Measurements from ENCODE around the gene DLST. TPM values are rescaled to one million over a fixed set of nuclear protein-coding genes. Genes with fewer than 3 reads are reported as not detected.
A peak's percentile ranks its signal among the peaks of the same experiment; 100 is the strongest.

DLST gene
- total and polyA plus RNA-seq, 4 experiments from 2014 or later, result 4.8 to 104 (median 56.0) TPM

GRCh38 chr14:74840603-74841030 lies 41.1 kb upstream of the DLST start:
- H3K27ac Mint-ChIP-seq, result peak overlapping the region; percentile 69 to 96 (median 87)
- ChIA-PET CTCF (ENCODE audit: partially characterized antibody) (interaction anchor here (0.9 to 5.2 kb wide), 4 partner anchors 13 to 224 kb away, joined by 3 to 39 read pairs (median 12); no protein-coding TSS in a partner anchor), POLR2A (ENCODE audit: partially characterized antibody) (interaction anchor here (0.7 to 1.1 kb wide), 3 partner anchors 10 to 12 kb away, joined by 3 to 4 read pairs (median 3); no protein-coding TSS in a partner anchor)
- no peaks in the 10 kb centered on the region for H3K9me3 ChIP-seq (ENCODE audit: control insufficient read depth in 1 of 2, low read length in 2 of 2)
- H3K36me3 ChIP-seq (ENCODE audit: insufficient read depth, low read length), result no peaks in the 10 kb centered on the region
- no peaks in the 10 kb centered on the region for H3K27me3 Mint-ChIP-seq
- H3K27ac ChIP-seq (ENCODE audit: low read depth, low read length), result no peak overlapping the region
- peaks cover 48 to 70% (median 60%) of the 10 kb centered on the region in 4 donors for H3K4me1 Mint-ChIP-seq
- peak overlapping the region in 3 of 8 donors; percentile 0 to 73 (median 17) for H3K4me3 Mint-ChIP-seq
- intact Hi-C loops (cut with micrococcal nuclease), result no loop called here
- H3K9me3 Mint-ChIP-seq, result no peaks in the 10 kb centered on the region
- no peak for DNase-seq
- no peak overlapping the region for H3K4me3 ChIP-seq (ENCODE audit: low read length in 2 of 2)
- peaks cover 0 to 5% of the 10 kb centered on the region in 2 donors for H3K36me3 Mint-ChIP-seq
- H3K27me3 ChIP-seq (ENCODE audit: insufficient read depth, low read length), result no peaks in the 10 kb centered on the region
- H3K4me1 ChIP-seq (ENCODE audit: insufficient read depth, low read length), result peaks cover 68% of the 10 kb centered on the region

GRCh38 chr14:74841230-74842207 lies 40.2 kb upstream of the DLST start:
- peak in 4 of 5 donors; percentile 16 to 31 (median 28) for DNase-seq
- Histone ChIP-seq H3K36me3 (ENCODE audit: insufficient read depth, low read length) (no peaks in the 10 kb centered on the region), H3K9me3 (ENCODE audit: control insufficient read depth in 1 of 2, low read length in 2 of 2) (no peaks in the 10 kb centered on the region), H3K4me1 (ENCODE audit: insufficient read depth, low read length) (peaks cover 59% of the 10 kb centered on the region), H3K4me3 (ENCODE audit: low read length in 2 of 2) (peak overlapping the region in 1 of 2 donors; percentile 22), H3K27me3 (ENCODE audit: insufficient read depth, low read length) (no peaks in the 10 kb centered on the region), H3K27ac (ENCODE audit: low read depth, low read length) (peak overlapping the region; percentile 14)
- no peaks in the 10 kb centered on the region for H3K9me3 Mint-ChIP-seq
- peak overlapping the region; percentile 35 to 73 (median 59) for H3K4me3 Mint-ChIP-seq
- H3K27ac Mint-ChIP-seq, result peak overlapping the region; percentile 85 to 96 (median 89)
- peaks cover 43 to 65% (median 53%) of the 10 kb centered on the region in 4 donors for H3K4me1 Mint-ChIP-seq
- peaks cover 0 to 3% of the 10 kb centered on the region in 2 donors for H3K36me3 Mint-ChIP-seq
- ChIA-PET POLR2A (ENCODE audit: partially characterized antibody) (interaction anchor here (0.9 to 1.5 kb wide), 5 partner anchors 11 to 78 kb away, joined by 3 to 4 read pairs (median 4); partner anchors contain the start of gene YLPM1), CTCF (ENCODE audit: partially characterized antibody) (interaction anchor here (0.7 to 2.7 kb wide), 5 partner anchors 13 to 104 kb away, joined by 3 to 21 read pairs (median 4); no protein-coding TSS in a partner anchor)
- H3K27me3 Mint-ChIP-seq, result no peaks in the 10 kb centered on the region
- intact Hi-C loops (cut with micrococcal nuclease), result no loop called here

DNA sequence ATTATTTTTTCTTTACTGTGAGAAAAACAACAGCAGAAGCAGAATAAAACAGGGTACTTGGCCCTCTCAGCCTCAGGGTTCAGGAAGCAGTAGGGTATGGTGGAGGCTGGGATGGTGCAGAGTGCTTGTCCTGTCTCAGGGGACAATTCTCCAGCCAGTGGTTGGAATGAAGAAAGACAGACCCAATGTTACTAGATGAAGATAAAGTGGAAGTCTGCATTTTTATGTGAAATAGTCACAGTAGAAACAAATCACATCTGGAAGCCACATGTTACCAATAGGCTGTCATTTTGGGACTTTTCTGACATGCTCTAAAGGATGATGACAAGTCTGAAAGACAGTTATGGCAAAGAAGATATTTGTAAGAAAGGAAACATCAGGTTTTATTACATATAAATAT lies 38.1 kb upstream of the DLST start:
- Histone ChIP-seq H3K27me3 (ENCODE audit: insufficient read depth, low read length) (no peaks in the 10 kb centered on the region), H3K4me1 (ENCODE audit: insufficient read depth, low read length) (peaks cover 38% of the 10 kb centered on the region), H3K9me3 (ENCODE audit: control insufficient read depth in 1 of 2, low read length in 2 of 2) (no peaks in the 10 kb centered on the region), H3K27ac (ENCODE audit: low read depth, low read length) (no peak overlapping the region), H3K4me3 (ENCODE audit: low read length in 2 of 2) (no peak overlapping the region), H3K36me3 (ENCODE audit: insufficient read depth, low read length) (no peaks in the 10 kb centered on the region)
- CTCF ChIA-PET (ENCODE audit: partially characterized antibody), result interaction anchor here (2.7 kb wide), 1 partner anchor 17 kb away, joined by 21 read pairs; no protein-coding TSS in a partner anchor
- no peaks in the 10 kb centered on the region for H3K9me3 Mint-ChIP-seq
- peaks cover 26 to 44% (median 33%) of the 10 kb centered on the region in 4 donors for H3K4me1 Mint-ChIP-seq
- no peak for DNase-seq
- peak overlapping the region in 4 of 7 donors; percentile 22 to 60 (median 36) for H3K27ac Mint-ChIP-seq
- H3K27me3 Mint-ChIP-seq, result no peaks in the 10 kb centered on the region
- intact Hi-C loops (cut with micrococcal nuclease), result no loop called here
- no peaks in the 10 kb centered on the region for H3K36me3 Mint-ChIP-seq
- POLR2A ChIA-PET (ENCODE audit: partially characterized antibody), result no interaction called here
- H3K4me3 Mint-ChIP-seq, result no peak overlapping the region

GRCh38 chr14:74846168-74846567 lies 35.5 kb upstream of the DLST start:
- Mint-ChIP-seq H3K9me3 (no peaks in the 10 kb centered on the region), H3K4me1 (peaks cover 13 to 24% (median 19%) of the 10 kb centered on the region in 4 donors), H3K27me3 (no peaks in the 10 kb centered on the region), H3K4me3 (no peak overlapping the region), H3K36me3 (no peaks in the 10 kb centered on the region), H3K27ac (peak overlapping the region in 2 of 7 donors; percentile 1 to 25)
- no peak for DNase-seq
- ChIA-PET POLR2A (ENCODE audit: partially characterized antibody) (interaction anchor here (0.6 to 2.0 kb wide), 4 partner anchors 9 to 768 kb away, joined by 3 to 6 read pairs (median 5); partner anchors contain the start of gene DLST), CTCF (ENCODE audit: partially characterized antibody) (interaction anchor here (2.1 to 10.7 kb wide), 3 partner anchors 16 to 243 kb away, joined by 5 to 84 read pairs (median 6); no protein-coding TSS in a partner anchor)
- no peaks in the 10 kb centered on the region for H3K36me3 ChIP-seq (ENCODE audit: insufficient read depth, low read length)
- H3K27ac ChIP-seq (ENCODE audit: low read depth, low read length), result no peak overlapping the region
- no peak overlapping the region for H3K4me3 ChIP-seq (ENCODE audit: low read length in 2 of 2)
- peaks cover 14% of the 10 kb centered on the region for H3K4me1 ChIP-seq (ENCODE audit: insufficient read depth, low read length)
- H3K9me3 ChIP-seq (ENCODE audit: control insufficient read depth in 1 of 2, low read length in 2 of 2), result no peaks in the 10 kb centered on the region
- intact Hi-C loops (cut with micrococcal nuclease), result no loop called here
- H3K27me3 ChIP-seq (ENCODE audit: insufficient read depth, low read length), result no peaks in the 10 kb centered on the region

GRCh38 chr14:74846968-74847665 lies 34.6 kb upstream of the DLST start:
- Histone ChIP-seq H3K27ac (ENCODE audit: low read depth, low read length) (no peak overlapping the region), H3K4me3 (ENCODE audit: low read length in 2 of 2) (no peak overlapping the region), H3K27me3 (ENCODE audit: insufficient read depth, low read length) (no peaks in the 10 kb centered on the region), H3K4me1 (ENCODE audit: insufficient read depth, low read length) (peaks cover 4% of the 10 kb centered on the region), H3K9me3 (ENCODE audit: control insufficient read depth in 1 of 2, low read length in 2 of 2) (no peaks in the 10 kb centered on the region), H3K36me3 (ENCODE audit: insufficient read depth, low read length) (no peaks in the 10 kb centered on the region)
- Mint-ChIP-seq H3K4me1 (peaks cover 5 to 15% (median 10%) of the 10 kb centered on the region in 4 donors), H3K36me3 (no peaks in the 10 kb centered on the region), H3K27ac (no peak overlapping the region), H3K27me3 (no peaks in the 10 kb centered on the region), H3K9me3 (no peaks in the 10 kb centered on the region), H3K4me3 (no peak overlapping the region)
- ChIA-PET POLR2A (ENCODE audit: partially characterized antibody) (interaction anchor here (0.6 to 2.0 kb wide), 4 partner anchors 10 to 228 kb away, joined by 3 to 5 read pairs (median 4); partner anchors contain the start of gene DLST), CTCF (ENCODE audit: partially characterized antibody) (interaction anchor here (2.1 to 10.7 kb wide), 4 partner anchors 15 to 242 kb away, joined by 5 to 84 read pairs (median 10); no protein-coding TSS in a partner anchor)
- no peak for DNase-seq
- intact Hi-C loops (cut with micrococcal nuclease), result no loop called here

- Mint-ChIP-seq H3K9me3 (no peaks in the 10 kb centered on the region), H3K27ac (no peak overlapping the region), H3K4me3 (no peak overlapping the region), H3K36me3 (no peaks in the 10 kb centered on the region), H3K4me1 (peaks cover 11 to 20% (median 17%) of the 10 kb centered on the region in 4 donors), H3K27me3 (no peaks in the 10 kb centered on the region)
- no peaks in the 10 kb centered on the region for H3K27me3 ChIP-seq (ENCODE audit: insufficient read depth, low read length)
- no peaks in the 10 kb centered on the region for H3K9me3 ChIP-seq (ENCODE audit: control insufficient read depth in 1 of 2, low read length in 2 of 2)
- DNase-seq, result no peak
- H3K4me3 ChIP-seq (ENCODE audit: low read length in 2 of 2), result no peak overlapping the region
- intact Hi-C loops (cut with micrococcal nuclease), result no loop called here
- H3K4me1 ChIP-seq (ENCODE audit: insufficient read depth, low read length), result peaks cover 12% of the 10 kb centered on the region
- no peak overlapping the region for H3K27ac ChIP-seq (ENCODE audit: low read depth, low read length)
- ChIA-PET CTCF (ENCODE audit: partially characterized antibody) (interaction anchor here (2.8 to 10.7 kb wide), 2 partner anchors 13 to 57 kb away, joined by 13 to 84 read pairs; no protein-coding TSS in a partner anchor), POLR2A (ENCODE audit: partially characterized antibody) (no interaction called here)
- H3K36me3 ChIP-seq (ENCODE audit: insufficient read depth, low read length), result no peaks in the 10 kb centered on the region
Measured at GRCh38 chr14:74848768-74849167, 32.9 kb upstream of the DLST start.
